ENCODE results near the gene METTL17. TPM values are rescaled to one million over a fixed set of nuclear protein-coding genes. Genes with fewer than 3 reads are reported as not detected.
A peak's percentile ranks its signal among the peaks of the same experiment; 100 is the strongest.

Gene METTL17
- total and polyA plus RNA-seq, 9 donors = 42.5 to 65.1 (median 49.9) TPM

GRCh38 chr14:21019366-21019765, 29.6 kb downstream of the METTL17 start:
- Histone ChIP-seq H3K27ac (no peak overlapping the region), H3K9me3 (no peaks in the 10 kb centered on the region), H3K36me3 (no peaks in the 10 kb centered on the region), H3K27me3 (no peaks in the 10 kb centered on the region), H3K4me3 (no peak overlapping the region), H3K4me1 (ENCODE audit: insufficient read depth) (peaks cover 7% of the 10 kb centered on the region)
- intact Hi-C loops (cut with DNase I) = loop anchor here in 2 of 4 donors (5.0 to 10.0 kb wide), 2 partner anchors 73 to 85 kb away; partner anchors contain the start of gene TMEM253 (in 1 of the 2)
- 44 to 67% (median 48%) methylated on average over 1 of the region's 1 CpG for WGBS, 3 donors
- no peak for DNase-seq
- no peak for TF ChIP-seq CTCF (IDR thresholded peaks at IDR 0.05)
- no peak for TF ChIP-seq POLR2A (IDR thresholded peaks at IDR 0.05)
- TF ChIP-seq EP300 (IDR thresholded peaks at IDR 0.05) = no peak

- WGBS, 3 donors = 76 to 83% (median 79%) methylated on average over 5 of the region's 5 CpGs
- DNase-seq = no peak
- no peaks in the 10 kb centered on the region for H3K36me3 ChIP-seq
- no peaks in the 10 kb centered on the region for H3K9me3 ChIP-seq
- intact Hi-C loops (cut with DNase I) = loop anchor here in 3 of 4 donors (5.0 to 10.0 kb wide), 3 partner anchors 46 to 336 kb away; partner anchors contain the start of genes ANG (in 1 of the 3) and RNASE4 (in 1 of the 3)
- TF ChIP-seq EP300 (IDR thresholded peaks at IDR 0.05) = no peak
- no peak for TF ChIP-seq POLR2A (IDR thresholded peaks at IDR 0.05)
- TF ChIP-seq CTCF (IDR thresholded peaks at IDR 0.05) = no peak
- peaks cover 2% of the 10 kb centered on the region for H3K4me1 ChIP-seq (ENCODE audit: insufficient read depth)
- H3K27me3 ChIP-seq = no peaks in the 10 kb centered on the region
- no peak overlapping the region for H3K4me3 ChIP-seq
- H3K27ac ChIP-seq = no peak overlapping the region
These were observed 31.3 kb downstream of the METTL17 start for GRCh38 chr14:21020977-21021545.

- Histone ChIP-seq H3K4me3 (peak overlapping the region; percentile 93), H3K9me3 (no peaks in the 10 kb centered on the region), H3K4me1 (ENCODE audit: insufficient read depth) (peaks cover 9% of the 10 kb centered on the region), H3K36me3 (no peaks in the 10 kb centered on the region), H3K27me3 (no peaks in the 10 kb centered on the region), H3K27ac (peak overlapping the region in 1 of 2 donors; percentile 90)
- no peak for DNase-seq
- WGBS, 3 donors = 64 to 66% (median 64%) methylated on average over 5 of the region's 5 CpGs
- intact Hi-C loops (cut with DNase I) = loop anchor here in 3 of 4 donors (2.0 to 10.0 kb wide), 4 partner anchors 16 to 338 kb away; partner anchors contain the start of genes ANG (in 1 of the 3) and RNASE4 (in 1 of the 3)
- TF ChIP-seq CTCF (IDR thresholded peaks at IDR 0.05) (no peak), POLR2A (IDR thresholded peaks at IDR 0.05) (no peak), EP300 (IDR thresholded peaks at IDR 0.05) (no peak)
These were observed 32.9 kb downstream of the METTL17 start for GRCh38 chr14:21022686-21023085.

- 34 to 45% (median 39%) methylated on average over 7 of the region's 7 CpGs for WGBS, 3 donors
- H3K27me3 ChIP-seq = no peaks in the 10 kb centered on the region
- H3K4me1 ChIP-seq (ENCODE audit: insufficient read depth) = peaks cover 9% of the 10 kb centered on the region
- no peak for TF ChIP-seq POLR2A (IDR thresholded peaks at IDR 0.05)
- no peak for TF ChIP-seq CTCF (IDR thresholded peaks at IDR 0.05)
- no peak for TF ChIP-seq EP300 (IDR thresholded peaks at IDR 0.05)
- no peaks in the 10 kb centered on the region for H3K36me3 ChIP-seq
- DNase-seq = peak in 1 of 5 donors; percentile 49
- intact Hi-C loops (cut with DNase I) = loop anchor here in 3 of 4 donors (2.0 to 10.0 kb wide), 4 partner anchors 16 to 338 kb away; partner anchors contain the start of genes ANG (in 1 of the 3) and RNASE4 (in 1 of the 3)
- no peaks in the 10 kb centered on the region for H3K9me3 ChIP-seq
- peak overlapping the region; percentile 90 to 97 for H3K27ac ChIP-seq
- H3K4me3 ChIP-seq = peak overlapping the region; percentile 93
These were observed 33.4 kb downstream of the METTL17 start for GRCh38 chr14:21023174-21023573.
